GM12872 (cell line): Measurements from ENCODE around the gene APOL3.

Experiments
- CTCF ChIP-seq: IDR thresholded peaks from 3 replicates; pipeline ENCODE4 v1.5.1; 2011; ENCODE audit warnings: low read depth, mild to moderate bottlenecking, low read length, moderate library complexity; ENCODE audit not compliant: insufficient read depth

APOL3 gene

GRCh38 chr22:36160499-36160942, at the start of gene APOL3:
Gene APOL3, minus strand, starts transcription at chr22:36160755. Its CDS starts 11,700 bp downstream, at chr22:36149055.
- no peak for TF ChIP-seq CTCF

GRCh38 chr22:36210224-36210623, 49.7 kb upstream of the APOL3 start:
- no peak for TF ChIP-seq CTCF

GRCh38 chr22:36208914-36209313, 48.4 kb upstream of the APOL3 start:
- TF ChIP-seq CTCF: no peak

GRCh38 chr22:36208162-36208765, 47.7 kb upstream of the APOL3 start:
- TF ChIP-seq CTCF: no peak

- TF ChIP-seq CTCF: no peak
These were observed 45.7 kb upstream of the APOL3 start for GRCh38 chr22:36206255-36206654.

GRCh38 chr22:36204632-36205015, 44.1 kb upstream of the APOL3 start:
- TF ChIP-seq CTCF: no peak

- TF ChIP-seq CTCF: no peak
These were observed 43.6 kb upstream of the APOL3 start for GRCh38 chr22:36204001-36204631.
